HG03558 (cell line): ENCODE data around the gene ERGIC2.
"Not testable (repeated sequence)": the region's sequence is repeated elsewhere in the genome, so short reads cannot be mapped to it uniquely, and the experiment has no call there.

Source experiments
- ATAC-seq: cut with Tn5 transposase; IDR thresholded peaks from one replicate; pipeline ENCODE4 v1.9.1; 2021; ENCODE audit warnings: moderate number of reproducible peaks; ENCODE audit not compliant: unreplicated experiment; ENCODE audit errors: extremely low read depth

The ERGIC2 gene

GRCh38 chr12:29306266-29306665 lies 74.7 kb downstream of the ERGIC2 start:
- ATAC-seq, result no peak

GRCh38 chr12:29304388-29304787 lies 76.6 kb downstream of the ERGIC2 start:
- no peak for ATAC-seq

GRCh38 chr12:29301114-29301513 lies 79.9 kb downstream of the ERGIC2 start:
- ATAC-seq, result no peak

GRCh38 chr12:29299633-29300032 lies 81.3 kb downstream of the ERGIC2 start:
- no peak for ATAC-seq

GRCh38 chr12:29291226-29291625 lies 89.7 kb downstream of the ERGIC2 start:
- ATAC-seq, result no peak

GRCh38 chr12:29290475-29290874 lies 90.5 kb downstream of the ERGIC2 start:
- not testable (repeated sequence) for ATAC-seq

- ATAC-seq, result no peak
Measured at GRCh38 chr12:29288031-29288430, 92.9 kb downstream of the ERGIC2 start.

- no peak for ATAC-seq
Measured at GRCh38 chr12:29287622-29288021, 93.3 kb downstream of the ERGIC2 start.
